Measurements from ENCODE around the gene SNPH.

DNA sequence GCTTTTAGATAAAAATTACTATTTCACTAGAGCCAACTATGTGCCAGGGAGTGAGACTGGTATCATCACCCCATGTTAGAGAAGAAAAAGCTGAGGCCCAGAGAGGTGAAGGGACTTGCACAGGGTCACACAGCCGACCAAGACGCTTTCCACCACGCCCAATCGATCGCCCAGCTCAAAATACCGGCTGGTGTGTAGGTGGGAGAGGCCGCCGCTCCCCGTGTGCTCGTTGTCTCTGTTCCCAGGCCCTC is 253 bp upstream of the SNPH start:
- TF ChIP-seq CTCF (IDR thresholded peaks at IDR 0.05; ENCODE audit: low read depth, low read length, poor library complexity, severe bottlenecking) (no peak), EZH2phosphoT487 (IDR thresholded peaks at IDR 0.05; ENCODE audit: borderline replicate concordance, low read length) (no peak)
